ENCODE results near the gene MRPS11.
A peak's percentile ranks its signal among the peaks of the same experiment; 100 is the strongest.
"Not testable (repeated sequence)": the region's sequence is repeated elsewhere in the genome, so short reads cannot be mapped to it uniquely, and the experiment has no call there.

Gene MRPS11

GRCh38 chr15:88467073-88467934 is at the start of gene MRPS11, which contains the start of gene MRPL46:
MRPS11 (plus strand) TSS chr15:88467708; CDS start chr15:88467718, 10 bp downstream.
MRPL46 (minus strand) TSS chr15:88467388; CDS start chr15:88467377, 11 bp downstream.
- peak; percentile 90 for DNase-seq

- no peak for DNase-seq
Measured at GRCh38 chr15:88419830-88420229, 47.7 kb upstream of the MRPS11 start.

GRCh38 chr15:88423331-88423730 is 44.2 kb upstream of the MRPS11 start:
- no peak for DNase-seq

- DNase-seq: no peak
Measured at GRCh38 chr15:88426304-88426703, 41.2 kb upstream of the MRPS11 start.

GRCh38 chr15:88428053-88428452 is 39.5 kb upstream of the MRPS11 start:
- DNase-seq: no peak

- DNase-seq: no peak
Measured at GRCh38 chr15:88428805-88429605, 38.5 kb upstream of the MRPS11 start.

- no peak for DNase-seq
Measured at GRCh38 chr15:88430051-88430450, 37.5 kb upstream of the MRPS11 start.

- no peak for DNase-seq
Measured at GRCh38 chr15:88431441-88431840, 36.1 kb upstream of the MRPS11 start.

GRCh38 chr15:88433046-88433685 is 34.3 kb upstream of the MRPS11 start:
- DNase-seq: no peak

GRCh38 chr15:88434106-88434505 is 33.4 kb upstream of the MRPS11 start:
- not testable (repeated sequence) for DNase-seq

GRCh38 chr15:88438181-88438580 is 29.3 kb upstream of the MRPS11 start:
- no peak for DNase-seq

- DNase-seq: no peak
Measured at GRCh38 chr15:88440021-88440420, 27.5 kb upstream of the MRPS11 start.

GRCh38 chr15:88441076-88441730 is 26.3 kb upstream of the MRPS11 start:
- DNase-seq: no peak

- no peak for DNase-seq
Measured at GRCh38 chr15:88447206-88447605, 20.3 kb upstream of the MRPS11 start.

- no peak for DNase-seq
Measured at GRCh38 chr15:88447741-88448140, 19.8 kb upstream of the MRPS11 start.

GRCh38 chr15:88448991-88449461 is 18.5 kb upstream of the MRPS11 start:
- no peak for DNase-seq

GRCh38 chr15:88449581-88449980 is 17.9 kb upstream of the MRPS11 start:
- no peak for DNase-seq

GRCh38 chr15:88450125-88450798 is 17.2 kb upstream of the MRPS11 start:
- peak; percentile 31 for DNase-seq

GRCh38 chr15:88453651-88454050 is 13.9 kb upstream of the MRPS11 start:
- DNase-seq: no peak

GRCh38 chr15:88454236-88454635 is 13.3 kb upstream of the MRPS11 start:
- DNase-seq: no peak

- DNase-seq: peak; percentile 52
Measured at GRCh38 chr15:88454867-88455810, 12.4 kb upstream of the MRPS11 start.

All from NCI-H1092 treated with DMSO at 0.1 percent for 48 hours (cell line).